GM18498 (cell line): Measurements from ENCODE around the gene GEMIN4.
A peak's percentile ranks its signal among the peaks of the same experiment; 100 is the strongest.
"Not testable (repeated sequence)": the region's sequence is repeated elsewhere in the genome, so short reads cannot be mapped to it uniquely, and the experiment has no call there.

ENCODE experiments used
- ATAC-seq: cut with Tn5 transposase; IDR thresholded peaks from one replicate; pipeline ENCODE4 v1.9.1; 2021; ENCODE audit warnings: mild to moderate bottlenecking, moderate library complexity; ENCODE audit not compliant: unreplicated experiment

GEMIN4 gene

DNA sequence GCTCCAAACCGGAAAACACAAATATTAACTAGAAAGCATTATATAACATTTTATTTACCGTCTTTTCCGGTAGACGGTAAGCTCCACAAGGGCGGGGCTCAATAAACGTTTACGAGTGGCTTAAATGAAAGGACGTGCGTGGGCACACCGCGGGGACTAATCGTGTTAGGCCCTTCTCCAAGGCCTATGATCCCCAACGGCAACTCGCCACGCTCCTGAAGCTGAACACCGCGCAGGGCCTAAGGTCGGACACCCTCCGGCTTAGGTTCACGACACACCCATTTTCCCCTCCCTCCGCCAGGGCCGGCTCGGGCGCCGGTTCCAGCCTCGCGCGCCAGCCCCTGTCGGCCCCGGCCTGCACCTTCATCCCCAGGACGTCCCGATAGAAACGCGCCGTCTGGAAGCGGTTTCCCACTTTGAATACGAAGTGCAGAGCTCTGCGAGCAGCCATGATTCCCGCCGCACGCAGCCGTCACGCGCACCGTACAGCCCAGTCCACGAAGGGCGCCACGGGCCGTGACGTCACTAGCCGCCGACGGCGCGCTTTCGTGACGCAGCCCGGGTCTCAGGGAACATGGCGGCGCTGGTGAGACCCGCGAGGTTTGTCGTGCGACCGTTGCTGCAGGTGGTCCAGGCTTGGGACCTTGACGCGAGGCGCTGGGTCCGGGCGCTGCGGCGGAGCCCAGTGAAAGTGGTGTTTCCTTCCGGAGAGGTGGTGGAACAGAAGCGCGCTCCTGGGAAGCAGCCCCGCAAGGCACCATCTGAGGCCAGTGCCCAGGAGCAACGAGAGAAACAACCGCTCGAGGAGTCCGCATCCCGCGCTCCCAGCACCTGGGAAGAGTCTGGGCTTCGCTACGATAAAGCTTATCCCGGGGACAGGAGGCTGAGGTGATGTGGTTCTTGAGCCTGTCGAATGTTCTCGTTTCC lies 30.0 kb upstream of the GEMIN4 start, which contains the start of the genes GLOD4 and MRM3:
GLOD4 (minus strand) TSS at position 476 of the 927 bp plus-strand sequence; CDS start at position 451, 25 bp downstream.
MRM3 (plus strand) TSS at position 549 of the 927 bp plus-strand sequence; CDS start at position 575, 26 bp downstream.
- peak; percentile 89 for ATAC-seq

DNA sequence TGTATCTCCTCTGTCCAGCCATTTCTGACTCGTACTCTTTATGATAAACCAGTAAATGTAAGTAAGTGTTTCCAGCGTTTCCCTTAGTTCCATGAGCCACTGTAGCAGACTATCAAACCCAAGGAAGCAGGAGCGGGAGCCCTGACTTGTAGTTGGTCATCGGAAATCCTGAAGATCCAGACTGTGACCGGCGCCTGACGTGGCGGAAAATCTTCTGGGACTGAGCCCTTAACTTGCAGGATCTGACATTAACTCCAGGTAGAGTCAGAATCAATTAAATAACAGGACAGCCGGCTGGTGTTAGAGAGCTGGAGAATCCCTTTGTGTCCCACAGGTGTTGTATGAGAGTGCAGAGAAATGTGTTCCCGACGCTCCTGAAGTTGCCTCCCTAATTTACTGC lies 26.0 kb upstream of the GEMIN4 start:
- ATAC-seq, result no peak

DNA sequence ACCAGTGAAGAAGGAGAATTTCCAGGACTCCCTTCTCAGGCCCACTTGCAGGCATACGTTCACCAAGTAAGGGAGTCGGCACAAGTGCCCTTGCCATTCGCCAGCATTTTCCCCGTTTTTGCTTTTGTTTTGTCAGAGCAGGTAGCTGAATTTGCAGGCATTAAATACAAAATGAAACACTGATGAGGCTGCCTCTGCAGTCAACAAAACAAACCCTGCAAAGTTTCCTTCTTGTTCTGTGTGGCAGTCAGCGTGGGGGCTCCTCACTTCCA lies 22.2 kb upstream of the GEMIN4 start:
- ATAC-seq, result no peak

DNA sequence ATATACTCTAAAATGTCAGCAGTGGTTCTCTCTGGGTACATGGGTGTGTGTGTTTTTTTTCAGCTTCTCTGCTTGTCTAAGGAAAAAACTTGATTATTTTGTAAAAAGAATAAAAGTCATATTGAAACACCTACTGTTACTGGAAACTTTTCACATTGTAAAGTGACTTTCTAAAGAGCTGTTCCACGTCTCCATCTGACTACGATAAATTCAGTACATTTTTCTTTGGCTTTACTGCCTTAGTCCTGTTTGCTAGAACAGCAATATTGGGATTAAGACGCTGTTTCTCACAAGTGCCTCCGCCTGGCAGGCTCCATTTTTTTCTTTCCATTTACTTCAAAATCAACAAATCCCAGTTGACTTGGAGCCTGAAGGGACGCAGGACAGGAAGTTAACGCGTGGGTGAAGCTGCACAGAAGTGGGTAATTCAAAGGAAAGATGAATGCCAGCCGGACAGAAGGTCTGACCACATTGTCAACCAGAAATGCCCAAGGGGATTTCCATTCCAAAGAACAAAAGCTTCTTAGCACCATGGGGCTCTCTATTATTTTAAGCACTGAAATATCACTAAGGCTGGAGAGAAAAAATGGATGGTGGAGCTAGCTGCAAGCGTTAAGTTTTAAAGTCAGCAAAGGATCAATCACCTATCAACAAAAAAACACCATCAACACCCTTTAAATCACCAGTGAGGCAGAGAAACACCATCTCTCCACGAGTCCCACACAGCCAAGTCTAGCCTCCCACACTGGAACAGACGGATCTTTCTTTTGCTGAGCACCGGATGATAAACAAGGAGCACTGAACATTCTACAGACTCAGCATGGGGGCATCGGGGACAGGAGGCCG lies 21.6 kb upstream of the GEMIN4 start:
- no peak for ATAC-seq

DNA sequence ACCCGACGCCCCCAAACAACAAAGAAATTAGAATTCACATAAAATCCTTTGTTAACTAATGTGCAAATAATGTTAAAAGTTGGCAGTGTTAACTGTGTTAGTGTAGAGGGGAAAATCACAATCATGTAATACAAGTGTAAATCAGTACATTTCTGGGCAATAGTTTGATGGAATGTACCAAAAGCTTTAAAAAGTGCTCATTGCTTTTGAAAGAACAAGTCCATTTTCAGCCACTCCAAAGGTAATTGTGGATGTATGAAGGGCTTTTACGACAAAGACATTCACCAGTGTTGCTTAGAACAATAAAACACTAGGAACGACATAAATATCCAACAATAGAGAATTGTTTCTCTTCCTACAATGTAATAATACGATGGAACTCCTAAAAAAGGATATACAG lies 21.0 kb upstream of the GEMIN4 start:
- no peak for ATAC-seq

DNA sequence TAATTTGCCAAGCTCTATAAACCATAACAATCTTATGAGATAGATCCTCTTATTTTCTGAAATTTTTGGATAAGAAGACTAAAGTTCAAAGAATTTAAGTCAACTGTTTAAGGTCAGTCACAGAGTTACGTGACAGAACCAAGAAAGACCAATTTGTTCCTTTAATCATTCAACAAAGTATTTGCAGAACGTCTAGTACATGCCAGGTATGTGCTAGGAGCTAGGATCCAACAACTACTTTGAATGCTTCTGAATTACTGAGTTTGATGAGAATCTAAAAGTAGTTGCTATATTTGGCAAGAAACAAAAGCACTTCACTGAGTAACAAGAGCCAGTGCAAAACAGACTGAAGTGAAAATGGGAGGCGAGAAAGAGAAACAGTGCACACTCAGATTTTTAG lies 15.0 kb upstream of the GEMIN4 start:
- ATAC-seq, result no peak

DNA sequence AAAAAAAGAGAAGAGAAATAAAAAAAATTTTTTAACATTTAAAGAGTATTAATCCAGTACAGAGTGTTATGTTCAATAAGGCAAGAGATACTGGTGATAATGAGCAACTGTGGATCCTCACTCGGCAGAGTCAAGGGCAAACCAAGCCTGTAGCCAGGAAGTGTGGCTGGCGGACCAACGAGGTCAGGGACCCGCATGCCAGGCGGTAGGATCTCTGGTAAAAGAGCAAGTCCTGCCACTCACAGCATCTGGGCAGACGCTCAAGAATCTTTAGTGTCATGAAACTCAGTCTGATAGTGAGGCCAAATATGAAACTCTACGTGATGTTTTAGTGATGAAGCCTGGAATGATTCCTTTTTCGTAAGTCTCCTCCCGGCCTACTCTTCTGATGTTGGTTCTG lies 8.3 kb upstream of the GEMIN4 start:
- no peak for ATAC-seq

DNA sequence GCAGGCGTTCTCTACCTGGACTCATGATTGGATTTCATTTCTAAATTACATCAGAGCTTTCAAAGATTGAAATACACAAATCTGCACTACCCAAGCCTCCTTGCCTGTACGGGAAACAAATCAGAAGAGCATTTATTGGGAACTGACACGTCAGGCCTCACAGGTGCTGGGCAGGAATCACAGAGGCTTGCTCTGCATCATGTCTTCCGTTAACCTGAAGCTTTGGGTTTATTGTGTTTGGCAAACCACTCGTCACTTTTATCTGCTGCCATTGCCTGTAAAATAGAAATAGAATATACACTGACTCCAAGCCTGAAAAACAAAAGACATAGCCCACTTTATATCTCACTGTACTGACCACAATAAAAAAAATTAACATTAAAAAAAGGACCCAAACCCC lies 7.9 kb upstream of the GEMIN4 start:
- ATAC-seq, result no peak

DNA sequence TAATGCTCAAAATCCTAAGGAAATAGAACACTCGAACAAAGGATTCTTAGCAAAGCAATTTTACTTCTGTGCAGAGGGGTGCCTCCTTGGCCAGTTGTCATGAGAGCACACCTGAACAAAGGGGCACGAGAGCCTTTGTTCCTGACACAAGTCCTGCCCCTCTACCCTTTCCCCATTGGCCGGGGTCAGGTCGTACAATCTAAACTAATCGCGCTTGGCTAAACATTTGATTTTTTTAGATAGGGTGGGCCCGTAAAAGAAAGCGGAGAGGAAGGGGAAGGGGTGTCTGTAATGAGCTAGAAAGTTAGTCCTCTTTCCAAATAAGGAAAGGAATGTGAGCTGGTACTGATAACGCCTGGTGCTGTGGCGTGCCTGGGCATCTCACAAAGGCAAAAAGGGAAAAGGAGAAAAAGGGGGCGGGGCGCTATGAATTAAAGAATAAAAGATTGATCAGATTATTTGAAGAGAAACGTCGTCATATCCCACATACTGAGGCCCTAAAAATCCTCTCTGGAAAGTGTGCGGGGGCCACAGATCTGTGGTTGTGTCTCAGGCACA lies 4.0 kb upstream of the GEMIN4 start:
- ATAC-seq, result not testable (repeated sequence)

DNA sequence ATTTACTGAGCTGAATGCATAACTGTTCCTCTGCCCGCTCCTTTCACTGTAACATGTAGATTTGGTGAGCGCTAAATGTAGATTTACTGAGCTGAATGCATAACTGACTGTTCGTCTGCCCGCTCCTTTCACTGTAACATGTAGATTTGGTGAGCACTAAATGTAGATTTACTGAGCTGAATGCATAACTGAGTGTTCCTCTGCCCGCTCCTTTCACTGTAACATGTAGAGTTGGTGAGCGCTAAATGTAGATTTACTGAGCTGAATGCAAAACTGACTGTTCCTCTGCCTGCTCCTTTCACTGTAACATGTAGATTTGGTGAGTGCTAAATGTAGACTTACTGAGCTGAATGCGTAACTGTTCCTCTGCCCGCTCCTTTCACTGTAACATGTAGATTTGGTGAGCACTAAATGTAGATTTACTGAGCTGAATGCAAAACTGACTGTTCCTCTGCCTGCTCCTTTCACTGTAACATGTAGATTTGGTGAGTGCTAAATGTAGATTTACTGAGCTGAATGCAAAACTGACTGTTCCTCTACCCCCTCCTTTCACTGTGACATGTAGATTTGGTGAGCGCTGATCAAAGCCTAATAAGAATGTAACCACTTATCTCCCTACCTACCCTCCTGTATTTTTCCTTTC lies 3.4 kb upstream of the GEMIN4 start:
- ATAC-seq, result not testable (repeated sequence)

DNA sequence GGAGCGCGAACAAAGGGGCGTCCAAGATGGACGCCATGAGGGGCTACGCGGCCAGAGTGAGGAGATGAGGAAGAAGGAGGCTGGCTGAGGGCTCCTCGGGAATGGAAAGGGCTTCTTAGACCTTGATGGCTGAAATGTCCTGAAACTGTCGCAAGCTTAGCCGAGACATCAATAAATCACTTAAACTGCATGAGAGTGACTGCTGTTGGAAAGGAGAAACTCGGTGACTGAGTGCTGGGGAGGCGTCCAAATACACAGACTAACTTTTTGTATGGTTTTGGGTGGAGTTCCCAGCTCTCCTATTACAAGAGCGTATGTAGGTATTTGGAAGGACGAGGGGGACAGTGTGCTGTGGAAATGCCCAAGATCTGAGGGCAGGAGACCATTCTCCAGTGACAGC lies 1.4 kb upstream of the GEMIN4 start:
- ATAC-seq, result no peak

DNA sequence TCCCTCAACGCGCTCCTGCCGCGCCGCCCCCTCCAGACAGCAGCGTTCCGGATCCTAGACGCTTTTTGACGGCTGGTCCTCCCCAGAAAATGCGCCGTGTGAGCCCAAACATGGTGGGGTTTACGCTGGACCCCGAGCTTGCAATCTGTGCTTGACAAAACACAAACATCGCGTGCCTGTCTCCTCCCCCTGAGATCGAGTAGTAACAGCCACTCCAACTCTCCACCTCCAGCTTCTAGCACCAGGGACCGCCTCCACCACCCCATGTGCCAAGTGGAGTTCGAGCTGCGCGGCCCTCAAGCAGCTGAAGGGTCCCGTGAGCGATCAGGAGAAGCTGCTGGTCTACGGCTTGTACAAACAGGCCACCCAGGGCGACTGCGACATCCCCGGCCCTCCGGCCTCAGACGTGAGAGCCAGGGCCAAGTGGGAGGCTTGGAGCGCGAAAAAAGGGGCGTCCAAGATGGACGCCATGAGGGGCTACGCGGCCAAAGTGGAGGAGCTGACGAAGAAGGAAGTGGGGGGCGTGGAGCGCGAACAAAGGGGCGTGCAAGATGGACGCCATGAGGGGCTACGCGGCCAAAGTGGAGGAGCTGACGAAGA lies 656 bp upstream of the GEMIN4 start:
- peak; percentile 19 for ATAC-seq

DNA sequence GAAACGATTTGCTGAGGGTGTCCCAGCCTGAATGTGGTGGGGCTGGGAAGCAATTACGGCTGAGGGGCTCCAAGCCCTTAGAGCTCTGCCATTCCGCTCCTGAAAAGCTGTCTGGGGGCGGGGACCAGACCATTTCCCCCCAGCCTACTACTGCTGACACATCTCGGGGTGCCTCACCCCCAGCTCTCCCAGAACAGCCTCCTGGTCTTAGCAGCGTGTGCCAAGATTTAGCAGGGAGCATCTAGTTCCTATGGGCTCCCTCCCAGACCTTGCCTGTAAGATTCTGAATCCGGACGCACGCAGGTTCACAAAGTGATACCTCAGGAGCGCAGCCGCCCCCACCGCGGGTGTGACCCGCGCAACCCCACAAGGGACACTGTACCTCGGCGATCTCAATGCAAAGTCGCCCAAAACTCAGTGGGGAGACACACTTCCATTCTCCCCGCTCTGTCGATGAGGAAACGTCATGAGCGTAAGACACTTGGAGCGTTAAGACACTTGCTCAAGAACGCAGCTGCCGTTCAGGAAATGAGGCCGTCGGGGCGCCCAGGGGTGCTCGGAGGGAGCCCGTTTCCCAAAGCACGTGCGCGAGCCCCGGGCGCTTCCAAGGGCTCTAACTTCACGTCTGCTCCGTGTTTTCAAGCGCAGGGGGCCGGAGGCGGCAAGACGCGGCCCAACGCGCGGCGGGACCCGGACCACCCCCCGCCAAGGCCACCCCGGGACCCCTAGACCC lies 629 bp downstream of the GEMIN4 start:
- ATAC-seq, result peak; percentile 42

DNA sequence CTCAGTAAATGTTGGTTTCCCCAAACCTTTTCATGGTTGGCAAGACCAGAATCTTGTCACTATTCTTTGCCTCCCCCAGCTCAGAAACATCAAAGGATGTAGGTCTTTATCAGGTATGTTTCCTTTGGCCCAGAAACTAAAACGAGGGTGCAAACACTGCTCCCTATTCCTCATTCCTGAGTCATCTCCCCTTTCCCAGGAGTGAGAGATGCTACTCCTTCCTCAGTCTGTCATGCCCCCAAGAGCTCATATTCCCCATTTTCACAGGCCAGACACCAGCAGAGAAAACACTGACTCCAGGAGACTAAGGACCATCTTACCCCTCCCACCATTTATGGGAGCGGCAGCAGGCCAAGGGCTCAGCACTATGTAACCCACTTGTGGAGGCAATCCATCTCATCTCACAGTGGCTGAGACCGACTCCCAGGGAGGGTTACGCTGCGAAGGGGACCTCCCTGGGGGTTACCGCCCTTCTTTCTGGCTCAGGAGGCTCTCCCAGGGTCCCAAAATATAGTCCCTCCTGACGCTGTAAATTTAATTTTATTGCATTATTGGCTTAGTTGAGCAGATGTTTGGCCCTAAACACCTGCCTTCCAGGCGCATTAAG lies 1.5 kb downstream of the GEMIN4 start:
- ATAC-seq, result no peak

DNA sequence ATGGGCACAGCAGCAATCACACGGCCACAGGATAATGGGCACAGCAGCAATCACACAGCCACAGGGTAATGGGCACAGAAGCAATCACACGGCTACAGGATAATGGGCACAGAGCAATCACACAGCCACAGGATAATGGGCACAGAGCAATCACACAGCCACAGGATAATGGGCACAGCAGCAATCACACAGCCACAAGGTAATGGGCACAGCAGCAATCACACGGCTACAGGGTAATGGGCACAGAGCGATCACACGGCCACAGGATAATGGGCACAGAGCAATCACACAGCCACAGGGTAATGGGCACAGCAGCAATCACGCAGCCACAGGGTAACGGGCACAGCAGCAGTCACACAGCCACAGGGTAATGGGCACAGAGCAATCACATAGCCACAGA lies 2.7 kb downstream of the GEMIN4 start:
- ATAC-seq, result not testable (repeated sequence)

DNA sequence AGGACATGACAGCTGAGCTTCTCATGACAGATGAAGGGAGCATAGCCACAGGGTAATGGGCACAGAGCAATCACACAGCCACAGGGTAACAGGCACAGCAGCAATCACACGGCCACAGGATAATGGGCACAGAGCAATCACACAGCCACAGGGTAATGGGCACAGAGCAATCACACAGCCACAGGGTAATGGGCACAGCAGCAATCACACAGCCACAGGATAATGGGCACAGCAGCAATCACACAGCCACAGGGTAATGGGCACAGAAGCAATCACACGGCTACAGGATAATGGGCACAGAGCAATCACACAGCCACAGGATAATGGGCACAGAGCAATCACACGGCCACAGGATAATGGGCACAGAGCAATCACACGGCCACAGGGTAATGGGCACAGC lies 3.5 kb downstream of the GEMIN4 start:
- not testable (repeated sequence) for ATAC-seq

DNA sequence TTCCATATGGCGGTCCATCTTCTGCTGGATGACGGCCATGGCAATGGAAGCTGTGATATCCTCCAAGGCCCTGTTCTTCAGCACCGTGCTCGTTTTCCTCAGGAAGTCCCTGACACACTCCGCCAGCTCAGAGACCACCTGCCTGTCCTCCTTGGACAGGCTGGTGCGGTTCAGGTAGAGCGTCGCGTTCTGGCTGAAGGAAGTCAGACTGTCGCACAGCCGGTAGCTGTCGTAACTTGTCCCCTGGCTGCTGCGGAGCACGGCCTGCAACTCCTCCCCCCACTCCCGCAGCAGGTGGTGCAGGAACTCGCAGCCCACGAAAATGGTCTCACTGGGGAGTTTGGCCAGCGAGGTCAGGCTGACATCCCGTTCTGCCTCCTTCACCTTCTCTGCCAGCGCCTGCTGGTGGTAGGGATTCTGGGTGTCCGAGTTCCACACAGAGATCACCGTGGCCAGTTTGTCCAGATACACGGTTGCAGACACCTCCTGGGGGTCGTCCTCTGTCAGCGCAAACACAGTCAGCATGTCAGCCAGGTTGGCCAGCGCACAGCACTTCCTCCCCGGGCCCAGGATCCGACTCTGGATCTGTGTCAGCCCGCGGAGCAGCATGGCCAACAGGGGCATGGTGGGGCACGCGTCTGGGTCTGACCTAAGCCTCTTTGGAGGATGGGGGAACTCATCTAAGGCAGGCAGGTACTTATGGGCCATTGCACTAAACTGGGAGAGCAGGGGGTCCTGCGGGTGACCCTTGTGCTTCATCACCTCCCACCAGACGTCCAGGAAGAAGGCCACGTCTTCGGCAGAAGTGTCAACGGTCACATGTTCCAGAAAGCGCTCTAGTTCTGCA lies 5.1 kb downstream of the GEMIN4 start:
- ATAC-seq, result no peak

DNA sequence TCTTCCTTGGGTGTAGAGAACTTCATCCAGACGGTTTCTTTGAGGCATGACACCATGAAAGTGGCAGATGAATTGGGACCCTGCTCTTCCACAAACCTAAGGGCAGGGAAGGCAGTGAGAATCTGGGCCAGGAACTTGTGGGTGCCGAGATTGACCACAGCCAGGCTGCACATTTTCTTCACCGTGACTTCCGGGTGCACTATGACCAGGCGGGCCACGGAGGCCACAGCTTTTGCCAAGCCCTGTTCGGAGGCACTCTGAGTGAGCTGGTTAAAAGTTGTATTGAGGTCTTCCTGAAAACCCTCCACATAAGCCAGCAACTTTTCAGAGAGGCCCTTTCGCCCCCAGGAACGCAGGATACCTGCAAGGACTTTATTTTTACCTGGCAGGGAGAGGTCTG lies 5.9 kb downstream of the GEMIN4 start:
- no peak for ATAC-seq

DNA sequence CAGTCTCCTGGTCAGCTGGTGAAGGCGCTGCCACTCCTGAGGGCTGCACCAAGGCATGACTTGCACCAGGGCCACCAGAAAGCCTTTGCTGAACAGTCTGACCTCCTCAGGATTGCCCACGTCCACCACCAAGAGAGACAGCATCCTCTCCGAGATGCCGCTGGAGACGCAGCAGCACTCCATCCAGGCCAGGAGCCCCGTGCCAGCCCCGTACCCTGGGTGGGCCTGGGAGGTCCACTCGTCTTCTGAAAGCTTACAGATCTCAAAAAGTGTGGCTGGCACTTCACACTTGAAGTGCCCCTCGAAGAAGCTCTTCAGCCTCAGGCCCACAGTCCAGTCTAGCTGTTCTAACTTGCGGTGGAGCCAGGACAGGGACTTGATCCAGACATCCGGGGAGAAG lies 6.7 kb downstream of the GEMIN4 start:
- ATAC-seq, result no peak
